Muscle of leg (tissue), 11 donors: ENCODE results near the gene DYNC1I1. TPM values are rescaled to one million over a fixed set of nuclear protein-coding genes. Genes with fewer than 3 reads are reported as not detected.

Source experiments
- DNase-seq: peaks from one replicate; pipeline ENCODE4 v3.0.0; 2013
- H3K27ac ChIP-seq: one replicate; pipeline ENCODE4 v1.5.1; 2013; ENCODE audit warnings: mild to moderate bottlenecking, low read length, control low read depth
- H3K27me3 ChIP-seq: one replicate; pipeline ENCODE4 v1.6.1; 2013; ENCODE audit warnings: low read length; ENCODE audit not compliant: control insufficient read depth, insufficient read depth
- H3K36me3 ChIP-seq: one replicate; pipeline ENCODE4 v1.6.1; 2013; ENCODE audit warnings: low read length; ENCODE audit not compliant: control insufficient read depth, insufficient read depth
- H3K4me1 ChIP-seq: one replicate; pipeline ENCODE4 v1.6.1; 2013; ENCODE audit warnings: low read length; ENCODE audit not compliant: control insufficient read depth, insufficient read depth
- H3K4me3 ChIP-seq: one replicate; pipeline ENCODE4 v1.5.1; 2013; ENCODE audit warnings: low read length, control low read depth
- H3K9me3 ChIP-seq: replicated peaks from 2 replicates; pipeline ENCODE4 v1.6.1; 2013; ENCODE audit warnings: low read depth, low read length; ENCODE audit not compliant: control insufficient read depth
- WGBS: methylation state at CpG from one replicate; pipeline ENCODE4 v1.1.5; 2013; ENCODE audit warnings: missing lambda C conversion rate; ENCODE audit not compliant: insufficient coverage; 5-methylcytosine and 5-hydroxymethylcytosine counted together
- polyA plus RNA-seq, 8 donors: library from polyadenylated mRNA; unstranded; fragments of 120-200 nt; gene quantifications; one replicate each; pipeline versions ENCODE4 v1.2.1 to v1.2.3, GENCODE V29; 2013; ENCODE audit warnings: inconsistent platforms in 1 of 8, low replicate concordance in 1 of 8; ENCODE audit not compliant: insufficient read length in 8 of 8, insufficient read depth in 1 of 8
- total RNA-seq: library from RNA; stranded (reverse); fragments of 120-200 nt; gene quantifications from one replicate; pipeline ENCODE4 v1.2.4, GENCODE V29; 2013

DYNC1I1 gene
- total and polyA plus RNA-seq, 9 donors, result 0.39 to 1.3 (median 1.0) TPM

- 75% methylated on average over 2 of the region's 8 CpGs for WGBS
- H3K27me3 ChIP-seq, result no peaks in the 10 kb centered on the region
- H3K9me3 ChIP-seq, result no peaks in the 10 kb centered on the region
These were observed 179.8 kb downstream of the DYNC1I1 start for GRCh38 chr7:95951997-95952795.

GRCh38 chr7:95952851-95953250 is 180.5 kb downstream of the DYNC1I1 start:
- no peaks in the 10 kb centered on the region for H3K9me3 ChIP-seq
- no peaks in the 10 kb centered on the region for H3K4me1 ChIP-seq
- H3K27ac ChIP-seq, result no peak overlapping the region
- H3K36me3 ChIP-seq, result no peaks in the 10 kb centered on the region
- 50% methylated on average over 1 of the region's 1 CpG for WGBS
- H3K27me3 ChIP-seq, result no peaks in the 10 kb centered on the region
- no peak for DNase-seq
- H3K4me3 ChIP-seq, result no peak overlapping the region

More at GRCh38 chr7:95951997-95952795, 179.8 kb downstream of the DYNC1I1 start:
- no peaks in the 10 kb centered on the region for H3K4me1 ChIP-seq
- no peak overlapping the region for H3K4me3 ChIP-seq
- H3K27ac ChIP-seq, result no peak overlapping the region
- H3K36me3 ChIP-seq, result no peaks in the 10 kb centered on the region
- no peak for DNase-seq

GRCh38 chr7:95955748-95956147 is 183.4 kb downstream of the DYNC1I1 start:
- Histone ChIP-seq H3K36me3 (no peaks in the 10 kb centered on the region), H3K4me3 (no peak overlapping the region), H3K4me1 (no peaks in the 10 kb centered on the region), H3K27ac (no peak overlapping the region), H3K27me3 (no peaks in the 10 kb centered on the region), H3K9me3 (no peaks in the 10 kb centered on the region)
- no peak for DNase-seq

GRCh38 chr7:95957510-95957909 is 185.2 kb downstream of the DYNC1I1 start:
- DNase-seq, result no peak
- 67% methylated on average over 1 of the region's 3 CpGs for WGBS
- no peaks in the 10 kb centered on the region for H3K27me3 ChIP-seq
- H3K4me1 ChIP-seq, result no peaks in the 10 kb centered on the region
- no peaks in the 10 kb centered on the region for H3K36me3 ChIP-seq
- no peak overlapping the region for H3K4me3 ChIP-seq
- H3K27ac ChIP-seq, result no peak overlapping the region
- no peaks in the 10 kb centered on the region for H3K9me3 ChIP-seq

GRCh38 chr7:95960706-95961244 is 188.4 kb downstream of the DYNC1I1 start:
- H3K4me1 ChIP-seq, result no peaks in the 10 kb centered on the region
- 88% methylated on average over 4 of the region's 5 CpGs for WGBS
- no peak overlapping the region for H3K27ac ChIP-seq
- H3K36me3 ChIP-seq, result no peaks in the 10 kb centered on the region
- H3K9me3 ChIP-seq, result no peaks in the 10 kb centered on the region
- no peaks in the 10 kb centered on the region for H3K27me3 ChIP-seq
- no peak overlapping the region for H3K4me3 ChIP-seq
- no peak for DNase-seq

- DNase-seq, result no peak
- WGBS, result 40% methylated on average over 1 of the region's 1 CpG
- H3K27ac ChIP-seq, result no peak overlapping the region
- H3K27me3 ChIP-seq, result no peaks in the 10 kb centered on the region
- no peaks in the 10 kb centered on the region for H3K4me1 ChIP-seq
- H3K9me3 ChIP-seq, result no peaks in the 10 kb centered on the region
- H3K4me3 ChIP-seq, result no peak overlapping the region
- no peaks in the 10 kb centered on the region for H3K36me3 ChIP-seq
These were observed 191.2 kb downstream of the DYNC1I1 start for GRCh38 chr7:95963446-95963990.

- no peaks in the 10 kb centered on the region for H3K4me1 ChIP-seq
- no peaks in the 10 kb centered on the region for H3K9me3 ChIP-seq
- DNase-seq, result no peak
- H3K4me3 ChIP-seq, result no peak overlapping the region
- H3K27me3 ChIP-seq, result no peaks in the 10 kb centered on the region
- no CpG with 5 or more reads among the region's 6 CpGs for WGBS
- no peak overlapping the region for H3K27ac ChIP-seq
- H3K36me3 ChIP-seq, result no peaks in the 10 kb centered on the region
These were observed 199.4 kb downstream of the DYNC1I1 start for GRCh38 chr7:95971716-95972115.

- H3K36me3 ChIP-seq, result no peaks in the 10 kb centered on the region
- no peak for DNase-seq
- no peaks in the 10 kb centered on the region for H3K27me3 ChIP-seq
- 60% methylated on average over 1 of the region's 7 CpGs for WGBS
- no peaks in the 10 kb centered on the region for H3K4me1 ChIP-seq
- H3K27ac ChIP-seq, result no peak overlapping the region
- no peak overlapping the region for H3K4me3 ChIP-seq
- no peaks in the 10 kb centered on the region for H3K9me3 ChIP-seq
These were observed 200.2 kb downstream of the DYNC1I1 start for GRCh38 chr7:95972523-95972922.

GRCh38 chr7:95974108-95974507 is 201.8 kb downstream of the DYNC1I1 start:
- H3K27me3 ChIP-seq, result no peaks in the 10 kb centered on the region
- H3K4me3 ChIP-seq, result no peak overlapping the region
- H3K9me3 ChIP-seq, result no peaks in the 10 kb centered on the region
- no peak overlapping the region for H3K27ac ChIP-seq
- no CpG with 5 or more reads among the region's 1 CpG for WGBS
- DNase-seq, result no peak
- H3K36me3 ChIP-seq, result no peaks in the 10 kb centered on the region
- H3K4me1 ChIP-seq, result no peaks in the 10 kb centered on the region

GRCh38 chr7:95976369-95977060 is 204.2 kb downstream of the DYNC1I1 start:
- no peaks in the 10 kb centered on the region for H3K36me3 ChIP-seq
- no peak overlapping the region for H3K4me3 ChIP-seq
- WGBS, result no CpG with 5 or more reads among the region's 4 CpGs
- H3K27me3 ChIP-seq, result no peaks in the 10 kb centered on the region
- H3K4me1 ChIP-seq, result no peaks in the 10 kb centered on the region
- no peak for DNase-seq
- no peak overlapping the region for H3K27ac ChIP-seq
- no peaks in the 10 kb centered on the region for H3K9me3 ChIP-seq
